GM19043 (cell line): Measurements from ENCODE around the gene LRRC10B.
A peak's percentile ranks its signal among the peaks of the same experiment; 100 is the strongest.

Experiments
- ATAC-seq: cut with Tn5 transposase; IDR thresholded peaks from one replicate; pipeline ENCODE4 v1.9.1; 2021; ENCODE audit warnings: low read depth; ENCODE audit not compliant: unreplicated experiment

LRRC10B gene

GRCh38 chr11:61507012-61507768, 1.4 kb upstream of the LRRC10B start:
- no peak for ATAC-seq

- ATAC-seq, result peak; percentile 68
Measured at GRCh38 chr11:61509043-61510029, 787 bp downstream of the LRRC10B start.

DNA sequence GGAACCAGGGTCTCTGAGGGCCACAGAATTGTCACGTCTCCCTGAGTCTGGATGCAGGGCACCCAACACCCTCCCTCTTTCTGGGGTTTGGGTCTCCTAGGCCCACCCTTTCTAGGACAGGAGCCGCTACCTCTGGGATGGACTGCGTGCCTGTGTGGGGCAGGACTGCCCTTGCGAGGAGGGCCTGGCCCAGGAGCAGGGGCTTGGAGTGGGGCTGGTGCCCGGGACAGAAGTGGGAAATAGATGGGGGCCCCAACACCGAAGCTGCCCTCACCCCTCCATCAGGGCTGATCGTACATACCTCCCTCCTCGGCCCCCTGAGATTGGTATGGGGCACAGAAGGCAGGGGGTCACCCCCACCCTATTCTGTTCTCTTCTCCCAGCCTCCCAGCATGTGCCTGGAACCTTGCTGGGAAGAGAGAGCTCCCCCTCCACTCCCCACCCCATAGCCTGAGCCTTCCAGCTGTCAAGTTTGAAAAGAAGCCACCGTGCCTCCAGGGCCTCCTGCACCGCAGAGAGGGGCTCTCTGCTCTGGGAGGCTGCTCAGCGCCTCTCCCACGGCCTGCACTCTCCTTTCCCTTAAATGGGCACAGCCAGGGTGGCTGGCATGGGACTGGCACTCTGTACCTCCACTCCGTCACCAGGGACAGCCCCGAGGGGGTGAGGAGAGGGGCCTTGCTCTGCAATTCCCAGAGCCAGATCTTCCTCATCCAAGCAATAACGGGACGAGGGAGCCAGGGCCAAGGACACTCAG, 1.8 kb downstream of the LRRC10B start:
- no peak for ATAC-seq

DNA sequence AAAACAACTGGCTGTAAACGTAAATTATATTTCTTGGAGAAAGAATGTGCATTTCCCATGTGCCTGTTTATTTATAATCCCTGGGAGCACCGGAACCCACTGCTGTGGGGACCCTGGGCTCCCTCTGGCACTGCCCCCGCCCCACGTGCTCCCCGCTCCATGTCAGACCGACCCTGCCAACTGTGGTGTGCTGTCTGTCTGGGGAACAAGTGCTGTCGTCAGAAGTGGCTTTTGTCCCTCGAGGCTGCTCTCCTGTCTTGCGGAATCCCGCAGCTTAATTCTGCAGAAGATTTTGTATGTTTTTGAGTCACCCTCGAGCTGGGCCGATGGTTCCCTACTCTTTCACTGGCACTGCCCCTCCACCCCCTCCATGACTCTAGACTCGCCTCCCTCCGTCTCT, 2.4 kb downstream of the LRRC10B start:
- no peak for ATAC-seq

DNA sequence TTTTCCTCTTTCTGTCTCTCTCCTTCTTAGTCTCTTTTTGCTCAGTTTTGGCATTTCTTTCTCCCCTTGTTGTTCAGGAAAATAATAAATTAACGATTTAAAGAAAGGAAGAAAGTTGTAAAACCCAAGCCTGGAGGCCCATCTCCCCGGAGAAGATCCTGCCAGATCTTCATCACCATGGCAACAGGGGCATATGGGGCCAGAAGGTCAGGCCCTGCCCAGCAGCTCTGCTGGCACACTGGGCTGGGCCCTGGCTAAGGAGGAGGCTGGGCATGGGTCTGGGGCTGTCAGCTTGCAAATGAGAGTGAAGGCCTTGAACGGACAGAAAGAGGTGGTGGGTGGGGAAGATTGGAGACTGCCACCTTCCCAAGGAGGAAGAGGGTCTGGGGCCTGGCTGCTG, 2.8 kb downstream of the LRRC10B start:
- ATAC-seq, result no peak

GRCh38 chr11:61512435-61512834, 3.9 kb downstream of the LRRC10B start:
- no peak for ATAC-seq

DNA sequence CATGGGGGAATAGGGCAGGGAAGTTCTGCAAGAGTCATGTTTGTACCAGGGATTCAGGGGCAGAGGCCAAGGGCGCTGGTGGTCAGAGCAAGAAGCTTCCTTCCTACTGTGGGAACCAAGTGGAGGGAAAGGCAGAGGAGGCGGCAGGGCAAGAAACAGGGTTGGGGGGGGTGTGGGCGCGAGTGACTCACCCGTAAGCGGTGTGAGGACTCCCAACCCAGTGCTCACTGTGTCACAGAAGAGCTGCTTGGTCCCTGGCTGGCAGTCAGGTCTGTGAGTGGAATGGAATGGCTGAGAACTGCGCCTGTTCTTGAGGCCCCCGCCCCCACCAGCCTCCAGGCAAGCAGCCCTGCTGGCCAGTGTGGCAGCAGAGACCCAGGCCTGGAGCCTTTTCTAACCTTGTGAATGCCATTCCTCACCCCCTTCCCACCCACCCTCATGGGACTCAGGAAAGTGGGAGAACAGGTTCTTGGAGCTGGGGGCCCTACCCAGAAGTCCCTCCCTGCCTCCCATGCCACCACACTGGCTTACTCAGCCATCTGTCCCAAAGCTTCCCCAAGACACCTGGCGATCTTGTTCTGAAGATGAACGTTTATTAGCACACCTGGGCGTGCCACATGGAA, 4.7 kb downstream of the LRRC10B start:
- no peak for ATAC-seq

- no peak for ATAC-seq
Measured at GRCh38 chr11:61514050-61514917, 5.7 kb downstream of the LRRC10B start.

DNA sequence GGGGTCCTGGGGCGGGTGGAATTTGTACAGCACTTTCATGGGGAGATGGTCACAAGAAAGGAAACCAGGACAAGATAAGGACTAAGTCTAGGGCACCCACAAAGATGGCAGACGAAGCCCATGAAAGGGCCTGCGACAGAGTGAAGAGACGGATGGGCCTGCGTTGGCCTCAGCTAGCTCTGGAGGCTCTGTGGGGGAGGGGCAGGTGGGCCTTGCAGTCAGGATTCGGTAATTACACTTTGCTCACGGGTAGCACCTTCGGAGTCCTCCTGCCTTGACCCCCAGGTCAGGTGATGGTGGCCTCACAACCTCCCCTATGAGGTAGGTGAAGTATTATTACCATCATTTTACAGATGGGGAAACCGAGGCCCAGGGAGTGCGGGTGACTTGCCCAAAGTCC, 7.1 kb downstream of the LRRC10B start:
- ATAC-seq, result no peak

DNA sequence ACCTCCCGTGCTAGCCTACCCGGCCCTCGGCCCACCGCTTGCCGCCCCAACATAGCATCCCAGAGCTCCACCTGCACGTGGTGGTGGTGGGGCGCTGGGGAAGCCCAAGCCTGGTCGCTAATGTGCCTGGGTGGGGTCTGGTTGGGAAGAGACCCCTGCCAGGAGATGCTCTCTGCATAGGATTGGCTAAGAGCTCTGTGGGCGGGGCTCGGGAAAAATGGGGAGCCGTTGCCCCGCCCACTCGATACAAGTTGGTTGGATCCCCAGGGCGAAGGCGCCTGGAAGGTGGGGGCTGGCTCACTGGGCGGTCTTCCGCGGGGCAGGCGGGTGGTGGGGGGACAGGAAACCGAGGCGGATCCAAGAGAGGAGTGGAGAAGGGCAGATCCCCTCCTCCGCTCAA, 7.6 kb downstream of the LRRC10B start:
- no peak for ATAC-seq

GRCh38 chr11:61516675-61517572, 8.4 kb downstream of the LRRC10B start:
- ATAC-seq, result no peak

DNA sequence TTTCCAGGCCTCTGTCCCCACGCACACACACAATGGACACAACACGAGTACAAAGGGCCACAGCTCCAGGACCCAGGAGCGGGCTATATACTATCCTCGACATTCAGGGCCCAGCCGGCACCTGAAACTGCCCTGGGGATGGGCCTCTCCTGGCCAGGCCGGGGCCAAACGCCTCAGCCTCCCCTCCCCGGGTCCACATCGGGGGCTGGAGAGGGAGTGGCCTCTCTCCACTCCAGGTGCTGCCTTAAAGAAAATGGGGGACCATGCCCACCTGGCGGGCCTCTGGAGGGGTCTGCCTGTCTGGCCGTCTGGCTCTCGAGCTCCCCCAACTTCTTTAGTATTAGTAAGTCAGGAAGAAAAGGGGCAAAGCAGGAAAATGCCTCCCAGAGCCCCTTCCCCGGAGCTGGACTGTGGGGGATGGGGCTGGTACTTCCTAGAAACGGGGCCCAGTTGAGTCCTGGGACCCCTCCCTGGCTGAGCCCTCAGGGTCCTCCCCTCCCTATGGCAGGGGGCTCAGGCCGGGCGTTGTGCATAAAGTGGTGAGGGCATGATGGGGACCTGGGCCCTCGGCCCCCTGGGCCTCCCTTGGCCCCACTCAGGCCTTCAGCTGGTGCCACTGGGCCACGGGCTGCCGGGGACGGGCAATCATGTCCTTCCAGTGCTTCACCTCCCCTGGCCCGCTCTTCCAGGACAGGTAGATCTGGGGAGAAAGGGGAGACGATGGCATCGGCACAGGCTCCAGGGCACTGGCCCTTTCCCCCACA, 9.7 kb downstream of the LRRC10B start:
- ATAC-seq, result no peak

GRCh38 chr11:61522881-61523280, 14.3 kb downstream of the LRRC10B start:
- ATAC-seq, result no peak

DNA sequence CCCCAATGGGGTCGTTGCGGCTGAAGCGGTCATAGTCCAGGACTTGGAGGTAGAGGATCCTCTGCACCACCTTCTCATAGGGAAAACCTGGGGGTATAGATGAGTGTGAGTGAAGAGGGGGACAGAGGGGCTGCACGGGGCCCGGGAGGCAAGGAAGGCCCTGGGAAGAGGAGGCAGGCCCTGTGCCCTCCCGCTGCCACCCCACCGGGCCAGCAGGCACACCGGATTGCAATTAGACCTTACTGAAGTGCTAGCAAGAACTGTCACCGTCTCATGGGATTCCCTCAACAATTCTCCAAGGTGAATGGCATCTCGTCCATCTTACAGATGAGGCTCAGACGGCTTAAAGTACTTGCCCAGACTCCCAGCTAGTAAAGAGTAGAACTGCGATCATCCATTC, 15.9 kb downstream of the LRRC10B start:
- ATAC-seq, result no peak

DNA sequence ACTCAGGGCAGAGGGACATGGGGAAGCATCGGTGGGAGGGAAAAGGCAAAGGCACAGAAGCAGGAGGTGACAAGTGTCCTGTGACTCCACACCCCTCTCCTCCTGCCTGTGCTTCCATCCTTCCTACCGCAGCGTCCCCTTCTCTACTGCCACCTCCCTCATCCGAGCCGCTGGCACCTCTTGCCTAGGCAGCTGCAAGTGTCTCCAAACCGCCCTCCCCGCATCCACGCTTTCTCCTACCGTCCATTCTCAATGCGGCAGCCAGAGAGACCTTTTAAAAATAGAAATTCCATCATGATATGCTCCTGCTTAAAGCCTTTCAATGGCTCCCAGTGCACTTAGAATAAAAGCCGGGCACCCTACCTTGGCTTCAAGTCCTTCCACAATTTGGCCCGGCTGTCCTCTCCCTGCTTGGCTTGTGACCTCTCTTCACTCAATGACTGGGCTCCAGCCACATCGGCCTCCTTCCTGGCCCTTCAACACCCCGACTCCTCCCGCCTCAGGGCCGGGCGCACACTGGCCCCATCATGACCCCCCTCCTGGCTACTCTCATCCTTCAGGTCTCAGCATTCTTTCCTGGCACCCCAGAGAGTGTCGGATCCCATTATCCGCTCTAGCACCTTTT, 16.5 kb downstream of the LRRC10B start:
- no peak for ATAC-seq

- no peak for ATAC-seq
Measured at GRCh38 chr11:61526229-61526628, 17.7 kb downstream of the LRRC10B start.

DNA sequence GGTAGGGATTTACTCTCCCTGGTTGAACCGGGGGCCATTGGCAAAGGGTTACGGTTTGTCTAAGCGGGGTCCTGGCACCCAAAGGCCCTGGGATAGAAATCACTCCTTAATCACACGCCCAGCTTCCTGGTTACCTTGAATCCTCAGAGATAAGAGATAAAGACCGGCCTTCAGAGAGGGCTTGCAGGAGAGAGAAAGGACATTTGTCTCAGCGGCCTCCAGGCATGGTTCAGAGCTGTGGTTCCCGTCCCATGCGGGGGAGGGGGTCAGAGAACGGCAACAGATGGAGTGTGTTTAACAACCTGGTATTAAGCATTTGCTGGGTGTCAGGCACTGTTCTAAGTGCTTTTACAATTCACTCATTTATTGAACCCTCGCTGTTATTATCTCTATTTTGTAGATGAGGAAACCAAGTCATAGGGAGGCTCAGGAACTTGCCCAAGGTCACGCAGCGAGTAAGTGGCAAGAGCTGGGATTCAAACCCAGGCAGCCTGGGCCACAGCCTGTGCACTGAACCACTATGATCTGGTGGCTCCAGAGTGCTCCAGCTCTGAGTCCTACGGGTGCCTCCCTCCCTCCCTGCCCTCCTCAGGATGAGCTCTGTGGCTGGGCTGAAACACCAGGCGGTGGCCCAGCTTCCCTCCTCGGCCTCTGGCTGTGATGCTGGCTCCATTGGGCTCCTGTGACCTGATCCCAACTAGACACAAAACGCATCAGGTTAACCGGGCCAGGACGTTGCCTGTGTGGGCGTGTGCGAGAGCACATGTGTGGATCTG, 18.6 kb downstream of the LRRC10B start:
- ATAC-seq, result no peak
